Lower lobe of right lung (tissue), 2 donors: ENCODE data around the gene SDHAF3. TPM values are rescaled to one million over a fixed set of nuclear protein-coding genes. Genes with fewer than 3 reads are reported as not detected.
A peak's percentile ranks its signal among the peaks of the same experiment; 100 is the strongest.

Experiments
- ATAC-seq, 2 donors: fragments of 200-7000 bp; cut with Tn5 transposase; one replicate each; pipeline ENCODE4 v1.9.1; 2020 to 2022; ENCODE audit warnings: mild to moderate bottlenecking in 2 of 2, moderate library complexity in 2 of 2
- DNase-seq: peaks from one replicate; pipeline ENCODE4 v3.0.0-alpha.2; 2020
- H3K27ac ChIP-seq: fragments of 200-600 bp; one replicate; pipeline ENCODE4 v1.8.0; 2022
- H3K27me3 ChIP-seq: fragments of 200-600 bp; one replicate; pipeline ENCODE4 v1.8.0; 2022; ENCODE audit warnings: low read depth
- H3K36me3 ChIP-seq: fragments of 200-600 bp; one replicate; pipeline ENCODE4 v1.8.0; 2022; ENCODE audit warnings: mild to moderate bottlenecking
- H3K4me1 ChIP-seq: fragments of 200-600 bp; one replicate; pipeline ENCODE4 v1.8.0; 2022
- H3K4me3 ChIP-seq: fragments of 200-600 bp; one replicate; pipeline ENCODE4 v1.8.0; 2022; ENCODE audit warnings: mild to moderate bottlenecking
- H3K9me3 ChIP-seq: fragments of 200-600 bp; one replicate; pipeline ENCODE4 v1.8.0; 2022
- CTCF ChIP-seq: fragments of 200-600 bp; IDR thresholded peaks from one replicate; pipeline ENCODE4 v1.8.0; 2022; ENCODE audit warnings: antibody characterized with exemption, mild to moderate bottlenecking
- intact Hi-C: fragments of 100-400 bp; cut with DNase I; formaldehyde crosslinking; loops from one replicate; pipeline ENCODE4 v1.11.0; 2022
- total RNA-seq: library from RNA; stranded (reverse); fragmentation: NEBNext Ultra II Directional; extraction: Animal tissue kit (Norgen Biotek cat#: 25700); gene quantifications from one replicate; pipeline ENCODE4 v1.2.1, GENCODE V29; 2021
- donor health status: DM: no; HTN: yes; CAD: no; lungs with severe emphysema.

SDHAF3 gene
- total RNA-seq, 1 donor from 2014 or later: 12.3 TPM

GRCh38 chr7:97096037-97096436 is 21.5 kb upstream of the SDHAF3 start:
- no peak for DNase-seq
- ATAC-seq: no peak
- TF ChIP-seq CTCF: no peak
- H3K27me3 ChIP-seq: no peaks in the 10 kb centered on the region
- H3K4me3 ChIP-seq: no peak overlapping the region
- no peaks in the 10 kb centered on the region for H3K4me1 ChIP-seq
- H3K27ac ChIP-seq: no peak overlapping the region
- no peaks in the 10 kb centered on the region for H3K36me3 ChIP-seq
- intact Hi-C loops: no loop called here
- H3K9me3 ChIP-seq: no peaks in the 10 kb centered on the region

GRCh38 chr7:97096661-97097060 is 20.8 kb upstream of the SDHAF3 start:
- Histone ChIP-seq H3K4me3 (no peak overlapping the region), H3K4me1 (no peaks in the 10 kb centered on the region), H3K27ac (no peak overlapping the region), H3K36me3 (no peaks in the 10 kb centered on the region), H3K9me3 (no peaks in the 10 kb centered on the region), H3K27me3 (no peaks in the 10 kb centered on the region)
- no peak for ATAC-seq
- intact Hi-C loops: no loop called here
- no peak for DNase-seq
- no peak for TF ChIP-seq CTCF

- DNase-seq (peak; percentile 87), ATAC-seq (peak; percentile 94 to 95)
- Histone ChIP-seq H3K36me3 (no peaks in the 10 kb centered on the region), H3K27ac (no peak overlapping the region), H3K9me3 (no peaks in the 10 kb centered on the region), H3K4me3 (no peak overlapping the region), H3K27me3 (no peaks in the 10 kb centered on the region), H3K4me1 (no peaks in the 10 kb centered on the region)
- TF ChIP-seq CTCF: peak; percentile 83
- intact Hi-C loops: loop anchor here (10.0 kb wide), 1 partner anchor 730 kb away; no protein-coding TSS in a partner anchor
Observed at GRCh38 chr7:97104719-97105238, 12.7 kb upstream of the SDHAF3 start.

GRCh38 chr7:97107192-97107800 is 10.2 kb upstream of the SDHAF3 start:
- Histone ChIP-seq H3K27me3 (no peaks in the 10 kb centered on the region), H3K27ac (no peak overlapping the region), H3K36me3 (no peaks in the 10 kb centered on the region), H3K9me3 (no peaks in the 10 kb centered on the region), H3K4me1 (no peaks in the 10 kb centered on the region), H3K4me3 (no peak overlapping the region)
- intact Hi-C loops: loop anchor here (10.0 kb wide), 1 partner anchor 728 kb away; no protein-coding TSS in a partner anchor
- no peak for ATAC-seq
- no peak for TF ChIP-seq CTCF
- no peak for DNase-seq

- intact Hi-C loops: no loop called here
- no peak for TF ChIP-seq CTCF
- no peak for DNase-seq
Observed at GRCh38 chr7:97116308-97116707, 1.2 kb upstream of the SDHAF3 start.

More at GRCh38 chr7:97116308-97116707, 1.2 kb upstream of the SDHAF3 start:
- Histone ChIP-seq H3K27ac (no peak overlapping the region), H3K4me1 (peaks cover 15% of the 10 kb centered on the region), H3K4me3 (no peak overlapping the region), H3K9me3 (no peaks in the 10 kb centered on the region), H3K27me3 (no peaks in the 10 kb centered on the region), H3K36me3 (no peaks in the 10 kb centered on the region)
- peak in 1 of 2 donors; percentile 19 for ATAC-seq
